Activated T-cell treated with anti-CD3 and anti-CD28 coated beads for 1 hour (primary cell): Measurements from ENCODE around the gene CCDC107.
"Not testable (repeated sequence)": the region's sequence is repeated elsewhere in the genome, so short reads cannot be mapped to it uniquely, and the experiment has no call there.

ENCODE experiments used
- DNase-seq: peaks from one replicate; pipeline ENCODE4 v3.0.0-alpha.2; 2020; ENCODE audit warnings: low read depth

Gene CCDC107, protein sequence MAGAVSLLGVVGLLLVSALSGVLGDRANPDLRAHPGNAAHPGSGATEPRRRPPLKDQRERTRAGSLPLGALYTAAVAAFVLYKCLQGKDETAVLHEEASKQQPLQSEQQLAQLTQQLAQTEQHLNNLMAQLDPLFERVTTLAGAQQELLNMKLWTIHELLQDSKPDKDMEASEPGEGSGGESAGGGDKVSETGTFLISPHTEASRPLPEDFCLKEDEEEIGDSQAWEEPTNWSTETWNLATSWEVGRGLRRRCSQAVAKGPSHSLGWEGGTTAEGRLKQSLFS

GRCh38 chr9:35658137-35658967, at the start of gene CCDC107:
Gene CCDC107 (plus strand): TSS chr9:35658292. CDS start chr9:35658380, 88 bp downstream.
- DNase-seq, result peak; percentile 78

DNA sequence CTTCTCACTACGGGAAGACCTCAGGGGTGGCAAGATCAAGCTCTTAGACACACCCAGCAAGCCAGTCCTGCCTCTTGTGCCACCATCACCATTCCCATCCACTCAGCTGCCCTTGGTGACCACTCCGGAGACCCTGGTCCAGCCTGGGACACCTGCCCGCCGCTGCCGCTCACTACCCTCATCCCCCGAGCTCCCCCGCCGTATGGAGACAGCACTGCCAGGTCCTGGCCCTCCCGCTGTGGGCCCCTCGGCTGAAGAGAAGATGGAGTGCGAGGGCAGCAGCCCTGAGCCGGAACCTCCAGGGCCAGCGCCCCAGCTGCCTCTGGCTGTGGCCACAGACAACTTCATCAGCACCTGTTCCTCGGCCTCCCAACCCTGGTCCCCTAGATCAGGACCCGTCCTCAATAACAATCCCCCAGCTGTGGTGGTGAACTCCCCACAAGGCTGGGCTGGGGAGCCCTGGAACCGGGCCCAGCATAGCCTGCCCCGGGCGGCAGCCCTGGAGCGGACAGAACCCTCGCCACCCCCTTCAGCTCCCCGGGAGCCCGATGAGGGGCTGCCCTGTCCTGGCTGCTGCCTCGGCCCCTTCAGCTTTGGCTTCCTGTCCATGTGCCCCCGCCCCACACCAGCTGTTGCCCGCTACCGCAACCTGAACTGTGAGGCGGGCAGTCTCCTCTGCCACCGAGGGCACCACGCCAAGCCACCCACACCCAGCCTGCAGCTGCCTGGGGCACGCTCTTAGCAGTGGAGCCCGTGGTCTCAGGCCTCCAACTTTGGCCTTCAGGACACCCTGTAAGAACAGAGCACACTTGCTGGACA, 48.9 kb upstream of the CCDC107 start:
- DNase-seq, result no peak

- no peak for DNase-seq
These were observed 48.3 kb upstream of the CCDC107 start for GRCh38 chr9:35609820-35610163.

GRCh38 chr9:35611230-35611797, 46.8 kb upstream of the CCDC107 start:
- peak; percentile 43 for DNase-seq

GRCh38 chr9:35612066-35612465, 46.0 kb upstream of the CCDC107 start:
- DNase-seq, result not testable (repeated sequence)

DNA sequence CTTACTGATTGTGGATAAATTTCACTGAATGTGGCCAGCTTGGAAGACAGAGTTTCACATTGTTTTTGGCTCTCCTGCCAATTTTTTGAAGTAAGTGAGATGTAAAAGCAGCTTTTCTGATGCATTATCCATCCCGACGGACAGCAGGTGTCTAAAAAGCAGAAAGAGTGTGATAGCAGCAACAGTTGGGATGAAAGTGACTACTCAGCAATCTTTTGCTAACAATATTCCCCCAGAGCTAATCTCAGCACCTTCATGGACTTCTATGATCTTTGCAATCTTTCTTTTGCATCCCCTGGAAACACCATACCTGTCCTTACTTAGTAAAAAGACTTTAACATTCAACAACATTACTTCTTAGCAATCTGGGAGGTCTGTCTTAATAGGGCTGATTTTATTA, 45.2 kb upstream of the CCDC107 start:
- no peak for DNase-seq

DNA sequence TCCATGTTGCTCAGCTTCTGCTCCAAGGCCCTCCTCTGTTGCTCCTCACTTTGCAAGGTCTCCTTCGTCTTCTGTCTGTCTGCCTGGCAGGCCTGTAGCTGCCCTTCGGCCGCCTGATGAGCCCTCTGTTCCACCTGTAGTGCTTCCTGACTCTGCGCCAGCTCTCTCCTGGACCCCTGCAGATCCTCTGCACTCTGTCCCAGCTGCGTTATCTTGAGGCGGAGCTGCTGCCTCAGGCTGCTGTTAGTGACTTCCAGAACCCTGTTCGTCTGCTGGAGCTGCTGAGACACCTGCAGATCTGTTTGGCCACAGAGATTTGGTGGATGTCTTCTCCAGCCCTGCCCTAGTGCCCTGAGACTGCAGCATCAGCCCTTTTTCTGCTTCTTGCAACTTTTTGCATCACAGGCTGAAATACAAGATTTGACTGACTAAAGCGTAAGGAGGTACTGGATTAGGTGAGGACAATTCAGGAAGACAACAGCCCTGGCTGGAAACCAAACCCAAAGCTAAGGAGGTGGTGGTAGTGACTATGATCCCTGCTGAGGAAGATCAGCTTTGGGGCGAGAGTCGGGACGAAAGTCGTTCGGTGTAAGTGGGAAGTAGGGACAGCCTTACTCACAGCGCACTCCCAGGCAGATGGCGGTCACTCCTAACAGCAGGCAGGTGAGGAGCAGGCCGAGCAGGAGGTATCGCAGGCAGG, 42.0 kb upstream of the CCDC107 start:
- DNase-seq, result no peak

GRCh38 chr9:35616681-35617459, 41.2 kb upstream of the CCDC107 start:
- DNase-seq, result peak; percentile 52

DNA sequence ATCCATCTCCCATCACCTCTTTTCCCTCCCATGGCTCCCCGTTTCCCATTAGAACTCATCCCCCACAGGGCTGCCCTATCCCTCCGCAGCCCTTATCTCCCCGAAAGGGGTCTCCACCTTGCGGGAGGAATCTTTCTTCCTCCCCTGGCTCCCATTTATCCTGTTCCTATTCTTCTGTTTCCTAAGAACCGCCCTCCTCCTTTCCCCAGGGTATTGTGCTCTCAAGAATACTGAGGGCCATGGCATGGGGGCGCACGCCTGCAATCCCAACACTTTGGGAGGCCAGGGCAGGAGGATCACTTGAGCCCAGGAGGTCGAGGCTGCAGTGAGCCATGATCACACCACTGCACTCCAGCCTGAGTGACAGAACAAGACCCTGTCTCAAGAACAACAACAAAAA, 40.5 kb upstream of the CCDC107 start:
- no peak for DNase-seq

GRCh38 chr9:35618325-35618727, 39.8 kb upstream of the CCDC107 start, which contains the start of gene CD72:
Gene CD72 (minus strand): TSS chr9:35618413. CDS start chr9:35618303, 110 bp downstream.
- no peak for DNase-seq

DNA sequence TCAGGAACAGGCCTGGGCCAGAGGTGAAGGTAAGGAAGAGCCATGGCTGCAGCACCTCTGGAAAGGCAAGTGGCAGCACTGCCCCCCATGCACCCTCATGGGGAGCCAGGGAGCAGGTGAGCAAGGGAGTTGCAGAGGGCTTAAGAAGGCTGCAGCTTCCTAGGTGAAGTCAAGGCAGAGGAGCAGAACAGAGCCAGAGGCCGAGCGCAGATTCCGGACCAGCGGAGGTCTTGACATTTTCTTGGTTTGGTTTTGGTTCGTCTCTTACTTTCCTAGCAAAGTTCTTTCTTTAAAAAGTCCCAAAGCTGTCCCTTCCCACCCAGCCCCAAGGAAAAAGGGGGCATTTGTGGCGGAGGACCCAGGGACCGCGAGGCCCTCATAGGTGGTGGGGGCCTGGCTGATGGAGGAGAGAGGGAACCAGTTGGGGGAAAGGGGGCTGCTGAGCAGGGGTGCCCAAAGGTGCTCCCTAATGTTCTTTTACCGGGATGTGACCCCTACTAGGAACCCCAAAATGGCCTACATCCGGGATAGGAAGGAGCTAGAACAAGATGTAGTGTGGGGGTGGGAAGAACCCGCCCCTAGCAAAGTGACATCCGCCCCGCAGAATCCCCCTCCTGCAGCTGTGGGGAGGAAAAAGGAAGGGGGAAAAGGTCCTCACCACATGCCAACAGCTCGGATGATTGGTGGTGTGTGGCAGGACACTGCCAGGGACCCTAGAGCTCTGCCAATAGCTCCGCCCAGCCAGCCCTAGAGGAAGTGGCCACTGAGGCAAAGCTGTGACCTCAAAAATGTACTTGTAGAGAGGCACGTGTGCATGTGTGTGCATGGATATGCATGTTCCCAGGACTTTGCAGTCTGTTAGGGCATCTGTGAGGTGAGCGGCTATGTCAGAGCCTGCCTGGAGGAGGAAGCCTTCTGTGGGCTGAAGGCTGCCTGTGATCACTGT, 39.0 kb upstream of the CCDC107 start:
- DNase-seq, result no peak

- no peak for DNase-seq
These were observed 38.3 kb upstream of the CCDC107 start for GRCh38 chr9:35619800-35620158.

DNA sequence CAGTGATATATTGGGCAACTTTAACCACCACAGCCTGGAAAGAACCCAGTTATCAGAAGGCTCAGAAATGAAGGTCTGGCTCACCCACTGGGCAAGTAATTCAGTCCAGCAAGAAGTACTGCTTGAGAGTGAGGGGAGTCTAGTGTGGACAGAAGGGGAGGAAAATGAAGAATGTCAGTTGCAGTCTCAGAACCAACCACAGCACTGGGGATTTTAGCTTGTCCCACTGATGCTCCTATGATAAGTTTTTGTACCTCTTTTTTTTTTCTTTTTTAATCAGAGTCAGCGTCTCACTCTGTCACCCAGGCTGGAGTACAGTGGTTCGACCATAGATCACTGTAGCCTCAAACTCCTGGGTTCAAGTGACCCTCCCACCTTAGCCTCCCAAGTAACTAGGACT, 30.5 kb upstream of the CCDC107 start:
- DNase-seq, result no peak

DNA sequence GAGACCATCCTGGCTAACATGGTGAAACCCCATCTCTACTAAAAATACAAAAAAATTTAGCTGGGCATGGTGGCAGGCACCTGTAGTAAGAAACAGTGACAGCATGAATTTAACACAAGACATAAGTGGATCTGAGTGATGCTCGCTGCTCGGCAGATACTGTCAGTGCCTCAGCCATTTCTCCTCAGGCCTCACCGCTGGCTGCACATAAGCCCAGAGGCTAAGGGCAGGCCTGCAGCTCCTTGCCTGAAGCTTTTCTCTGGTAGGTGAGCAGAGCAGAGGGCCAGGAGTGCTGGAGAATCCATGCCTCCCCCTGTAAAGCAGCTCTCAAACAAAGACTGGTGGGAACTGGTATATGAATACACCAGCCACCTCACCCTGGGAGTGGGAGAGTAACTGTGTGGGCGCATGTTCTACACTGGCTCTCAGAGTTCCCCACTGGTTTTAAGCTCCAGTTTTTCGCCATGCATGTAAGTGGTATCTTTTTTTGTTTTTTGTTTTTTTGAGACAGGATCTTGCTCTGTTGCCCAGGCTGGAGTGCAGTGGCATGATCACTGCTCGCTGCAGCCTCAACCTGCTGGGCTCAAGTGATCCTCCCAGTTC, 29.6 kb upstream of the CCDC107 start:
- DNase-seq, result no peak

GRCh38 chr9:35629597-35629996, 28.5 kb upstream of the CCDC107 start:
- no peak for DNase-seq

GRCh38 chr9:35635730-35636129, 22.4 kb upstream of the CCDC107 start:
- DNase-seq, result no peak

- DNase-seq, result no peak
These were observed 21.8 kb upstream of the CCDC107 start for GRCh38 chr9:35636135-35636876.

GRCh38 chr9:35636877-35637246, 21.2 kb upstream of the CCDC107 start:
- not testable (repeated sequence) for DNase-seq
